Naive thymus-derived CD8-positive, alpha-beta T cell (primary cell): ENCODE results near the gene PSMB1. TPM values are rescaled to one million over a fixed set of nuclear protein-coding genes. Genes with fewer than 3 reads are reported as not detected.
"Not testable (repeated sequence)": the region's sequence is repeated elsewhere in the genome, so short reads cannot be mapped to it uniquely, and the experiment has no call there.

Source experiments
- ATAC-seq, 2 donors: fragments of 150-1000 bp; cut with Tn5 transposase in 1 of 2; sonication (Bioruptor Pico), chemical (Tn5 transposase) in 1 of 2; 1 replicate in 1 of 2; 2 replicates in 1 of 2; pipeline ENCODE4 v1.10.0; 2021; ENCODE audit warnings: mild to moderate bottlenecking in 2 of 2, moderate library complexity in 2 of 2
- POLR2A ChIA-PET: fragments of 350-600 bp; sonication (Branson Sonifier 250); formaldehyde crosslinking; loops from one replicate; lab custom pipeline; 2021; ENCODE audit warnings: antibody characterized with exemption; lab: Charles Lee
- DNase-seq, 10 donors: peaks; one replicate each; pipeline versions ENCODE4 v3.0.0 to v3.0.0-alpha.2; 2020 to 2022
- H3K27ac Mint-ChIP-seq, 10 donors: one replicate each; pipeline ENCODE4 v1.8.0; 2020 to 2022; ENCODE audit warnings: mild to moderate bottlenecking in 10 of 10, mixed read lengths in 10 of 10, moderate library complexity in 4 of 10, inconsistent platforms in 1 of 10
- H3K27me3 Mint-ChIP-seq, 5 donors: one replicate each; pipeline ENCODE4 v1.8.0; 2021 to 2022; ENCODE audit warnings: mixed read lengths in 5 of 5
- H3K36me3 Mint-ChIP-seq, 3 donors: one replicate each; pipeline ENCODE4 v1.8.0; 2020 to 2022; ENCODE audit warnings: mixed read lengths in 3 of 3, mild to moderate bottlenecking in 2 of 3, inconsistent platforms in 1 of 3
- H3K4me1 Mint-ChIP-seq, 4 donors: one replicate each; pipeline ENCODE4 v1.8.0; 2021 to 2022; ENCODE audit warnings: mixed read lengths in 4 of 4
- H3K4me3 Mint-ChIP-seq, 10 donors: one replicate each; pipeline ENCODE4 v1.8.0; 2020 to 2022; ENCODE audit warnings: mild to moderate bottlenecking in 10 of 10, mixed read lengths in 10 of 10, moderate library complexity in 6 of 10, inconsistent platforms in 1 of 10
- H3K9me3 Mint-ChIP-seq, 9 donors: one replicate each; pipeline ENCODE4 v1.8.0; 2020 to 2022; ENCODE audit warnings: mixed read lengths in 9 of 9, mild to moderate bottlenecking in 3 of 9, inconsistent platforms in 1 of 9, moderate library complexity in 1 of 9
- polyA plus RNA-seq, 3 donors: library from polyadenylated mRNA; unstranded; fragments of 300-500 nt; fragmentation: Illumina TruSeq; gene quantifications; one replicate each; pipeline ENCODE4 v1.2.3, GENCODE V29; 2021
- total RNA-seq, 8 experiments: library from RNA in 2 of 8; stranded (reverse) in 2 of 8; gene quantifications; one replicate each; pipeline ENCODE4 v1.2.3 and lab custom pipeline; 2021 to 2026

Gene PSMB1
- total and polyA plus RNA-seq, 5 experiments from 2014 or later: 98.7 to 578 (median 449) TPM

- no peaks in the 10 kb centered on the region for H3K27me3 Mint-ChIP-seq
- H3K4me1 Mint-ChIP-seq: peaks cover 0 to 7% (median 4%) of the 10 kb centered on the region in 4 donors
- peaks cover 5 to 54% (median 11%) of the 10 kb centered on the region in 3 donors for H3K36me3 Mint-ChIP-seq
- no peak overlapping the region for H3K4me3 Mint-ChIP-seq
- ATAC-seq (no peak), DNase-seq (no peak)
- H3K9me3 Mint-ChIP-seq: no peaks in the 10 kb centered on the region
- POLR2A ChIA-PET: no interaction called here
- peak overlapping the region in 3 of 10 donors; percentile 1 to 41 (median 40) for H3K27ac Mint-ChIP-seq
Observed at GRCh38 chr6:170532867-170533488, 20.1 kb downstream of the PSMB1 start.

GRCh38 chr6:170529839-170530469, 23.2 kb downstream of the PSMB1 start:
- peak overlapping the region in 3 of 10 donors; percentile 22 to 77 (median 47) for H3K27ac Mint-ChIP-seq
- H3K4me1 Mint-ChIP-seq: peaks cover 0 to 4% (median 2%) of the 10 kb centered on the region in 4 donors
- H3K36me3 Mint-ChIP-seq: peaks cover 0 to 25% (median 2%) of the 10 kb centered on the region in 3 donors
- H3K4me3 Mint-ChIP-seq: no peak overlapping the region
- DNase-seq (peak; percentile 36 to 80 (median 56)), ATAC-seq (peak; percentile 54 to 76)
- H3K27me3 Mint-ChIP-seq: no peaks in the 10 kb centered on the region
- POLR2A ChIA-PET: interaction anchor here (0.6 kb wide), 1 partner anchor 11 kb away, joined by 4 read pairs; no protein-coding TSS in a partner anchor
- H3K9me3 Mint-ChIP-seq: no peaks in the 10 kb centered on the region

DNA sequence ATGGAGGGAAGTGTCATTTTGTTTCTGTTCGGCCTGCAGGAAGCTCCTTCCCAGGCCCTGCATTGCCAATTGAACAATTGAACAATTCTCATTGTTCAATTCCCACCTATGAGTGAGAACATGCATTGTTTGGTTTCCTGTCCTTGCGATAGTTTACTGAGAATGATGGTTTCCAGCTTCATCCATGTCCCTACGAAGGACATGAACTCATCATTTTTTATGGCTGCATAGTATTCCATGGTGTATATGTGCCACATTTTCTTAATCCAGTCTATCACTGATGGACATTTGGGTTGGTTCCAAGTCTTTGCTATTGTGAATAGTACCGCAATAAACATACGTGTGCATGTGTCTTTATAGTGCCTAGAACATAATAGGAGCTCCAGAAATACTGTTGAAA, 25.1 kb downstream of the PSMB1 start:
- H3K4me1 Mint-ChIP-seq, H3K27ac Mint-ChIP-seq, ATAC-seq, H3K9me3 Mint-ChIP-seq, POLR2A ChIA-PET, H3K4me3 Mint-ChIP-seq, DNase-seq, H3K27me3 Mint-ChIP-seq, H3K36me3 Mint-ChIP-seq: not testable (repeated sequence)

DNA sequence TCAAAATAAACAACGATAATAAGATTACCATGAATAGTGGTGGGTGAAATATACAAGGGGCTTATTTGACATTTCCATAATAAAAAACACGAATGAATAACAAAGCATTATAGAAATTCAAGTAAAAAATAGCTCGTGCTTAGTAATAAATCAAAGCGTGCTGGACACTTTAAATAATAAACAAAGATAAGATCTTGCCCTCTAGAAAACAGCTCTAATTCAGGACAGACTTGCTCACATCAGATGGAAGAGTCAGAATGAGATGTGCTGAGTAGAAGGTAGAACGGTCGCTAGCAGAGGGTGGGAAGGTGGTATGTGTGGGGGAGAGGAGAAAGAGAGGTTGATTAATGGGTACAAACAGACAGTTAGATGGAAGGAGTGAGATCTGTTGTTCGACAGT, 27.3 kb downstream of the PSMB1 start:
- POLR2A ChIA-PET: interaction anchor here (0.6 kb wide), 1 partner anchor 15 kb away, joined by 5 read pairs; no protein-coding TSS in a partner anchor
- Mint-ChIP-seq H3K27ac (no peak overlapping the region), H3K4me1 (peaks cover 0 to 9% (median 4%) of the 10 kb centered on the region in 4 donors), H3K36me3 (no peaks in the 10 kb centered on the region), H3K4me3 (no peak overlapping the region), H3K27me3 (peaks cover 0 to 5% (median 0%) of the 10 kb centered on the region in 5 donors), H3K9me3 (no peaks in the 10 kb centered on the region)
- no peak for DNase-seq
- no peak for ATAC-seq

GRCh38 chr6:170524172-170524502, 29.0 kb downstream of the PSMB1 start:
- no peaks in the 10 kb centered on the region for H3K9me3 Mint-ChIP-seq
- no peaks in the 10 kb centered on the region for H3K36me3 Mint-ChIP-seq
- no peak overlapping the region for H3K4me3 Mint-ChIP-seq
- ATAC-seq (no peak), DNase-seq (no peak)
- peaks cover 0 to 6% (median 2%) of the 10 kb centered on the region in 4 donors for H3K4me1 Mint-ChIP-seq
- no peak overlapping the region for H3K27ac Mint-ChIP-seq
- POLR2A ChIA-PET: no interaction called here
- H3K27me3 Mint-ChIP-seq: peaks cover 3 to 18% (median 8%) of the 10 kb centered on the region in 5 donors

GRCh38 chr6:170523256-170524171, 29.6 kb downstream of the PSMB1 start:
- H3K27me3 Mint-ChIP-seq: peaks cover 6 to 18% (median 9%) of the 10 kb centered on the region in 5 donors

DNA sequence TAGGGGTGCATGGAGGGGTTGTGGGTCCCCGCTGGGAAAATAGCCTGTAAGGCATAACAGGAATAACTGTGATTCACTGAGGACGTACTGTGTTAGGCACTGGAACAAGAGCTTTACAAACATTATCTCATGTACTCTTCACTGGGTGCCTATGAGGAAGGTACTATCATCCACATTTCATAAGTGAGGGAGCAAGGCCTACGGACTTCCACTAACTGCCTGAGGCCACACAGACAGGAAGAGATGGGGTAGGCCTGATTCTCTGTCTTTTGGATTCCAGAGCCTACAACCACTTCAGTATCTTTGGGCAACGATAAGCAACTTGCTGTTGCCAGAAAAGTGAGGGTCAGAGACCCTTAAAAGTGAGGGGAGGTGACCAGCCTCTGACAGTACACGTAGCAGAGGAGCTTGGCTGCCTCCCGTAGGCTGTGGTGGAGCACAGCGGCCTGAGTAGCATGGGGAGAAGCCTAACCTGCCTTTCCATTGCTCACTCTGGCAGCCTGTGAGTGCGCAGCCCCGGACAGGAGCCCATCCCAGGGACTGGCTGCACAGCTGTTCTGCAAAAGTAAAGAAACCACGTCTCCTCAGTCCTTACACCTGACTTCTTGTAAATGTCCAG, 30.4 kb downstream of the PSMB1 start:
- POLR2A ChIA-PET: no interaction called here

More at GRCh38 chr6:170523256-170524171, 29.6 kb downstream of the PSMB1 start:
- Mint-ChIP-seq H3K4me3 (no peak overlapping the region), H3K9me3 (no peaks in the 10 kb centered on the region), H3K36me3 (no peaks in the 10 kb centered on the region), H3K4me1 (peaks cover 0 to 6% (median 2%) of the 10 kb centered on the region in 4 donors), H3K27ac (no peak overlapping the region)
- DNase-seq (no peak), ATAC-seq (no peak)
- POLR2A ChIA-PET: interaction anchor here (0.6 kb wide), 1 partner anchor 404 kb away, joined by 4 read pairs; no protein-coding TSS in a partner anchor

GRCh38 chr6:170516783-170517616, 36.1 kb downstream of the PSMB1 start:
- peak; percentile 91 to 98 for ATAC-seq
- DNase-seq: peak in 9 of 10 donors; percentile 7 to 62 (median 33)
- peak overlapping the region in 2 of 10 donors; percentile 39 to 44 for H3K27ac Mint-ChIP-seq
- H3K4me3 Mint-ChIP-seq: peak overlapping the region; percentile 24 to 80 (median 58)
- H3K9me3 Mint-ChIP-seq: no peaks in the 10 kb centered on the region
- H3K4me1 Mint-ChIP-seq: peaks cover 0 to 3% (median 0%) of the 10 kb centered on the region in 4 donors
- POLR2A ChIA-PET: interaction anchor here (0.5 to 0.6 kb wide), 2 partner anchors 222 to 333 kb away, joined by 3 to 5 read pairs; no protein-coding TSS in a partner anchor
- H3K27me3 Mint-ChIP-seq: peaks cover 15 to 38% (median 30%) of the 10 kb centered on the region in 5 donors
- H3K36me3 Mint-ChIP-seq: no peaks in the 10 kb centered on the region

More for the DNA sequence above, 30.4 kb downstream of the PSMB1 start:
- Mint-ChIP-seq H3K4me1 (peaks cover 0 to 6% (median 2%) of the 10 kb centered on the region in 4 donors), H3K27me3 (peaks cover 8 to 18% (median 15%) of the 10 kb centered on the region in 5 donors), H3K4me3 (no peak overlapping the region), H3K27ac (no peak overlapping the region), H3K9me3 (no peaks in the 10 kb centered on the region), H3K36me3 (no peaks in the 10 kb centered on the region)
- ATAC-seq (no peak), DNase-seq (no peak)

GRCh38 chr6:170514908-170515307, 38.2 kb downstream of the PSMB1 start:
- H3K27ac Mint-ChIP-seq: no peak overlapping the region
- no peak overlapping the region for H3K4me3 Mint-ChIP-seq
- peaks cover 12 to 52% (median 33%) of the 10 kb centered on the region in 5 donors for H3K27me3 Mint-ChIP-seq
- H3K9me3 Mint-ChIP-seq: no peaks in the 10 kb centered on the region
- no peaks in the 10 kb centered on the region for H3K36me3 Mint-ChIP-seq
- H3K4me1 Mint-ChIP-seq: peaks cover 0 to 3% (median 0%) of the 10 kb centered on the region in 4 donors
- POLR2A ChIA-PET: no interaction called here
- ATAC-seq (no peak), DNase-seq (no peak)

DNA sequence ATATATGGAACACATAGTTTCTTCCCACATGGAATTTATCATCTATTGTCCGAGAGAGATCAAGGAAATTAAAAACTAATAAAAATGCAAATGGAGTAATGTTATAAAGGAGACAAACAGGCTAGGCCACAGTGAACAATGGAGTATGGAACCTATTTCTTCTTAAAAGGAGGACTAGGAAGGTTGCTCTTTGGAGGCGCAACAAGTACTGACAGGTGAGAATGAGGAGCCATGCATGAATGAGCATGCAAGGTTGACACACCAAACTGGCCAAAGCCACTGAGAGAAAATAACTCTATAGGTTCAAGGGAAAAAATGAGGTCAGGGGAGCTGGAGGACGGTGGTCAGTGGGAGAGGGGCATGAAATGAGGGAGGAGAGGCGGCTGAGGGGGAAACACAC, 40.9 kb downstream of the PSMB1 start:
- POLR2A ChIA-PET: no interaction called here
- Mint-ChIP-seq H3K4me1 (peaks cover 0 to 3% (median 0%) of the 10 kb centered on the region in 4 donors), H3K9me3 (no peaks in the 10 kb centered on the region), H3K27me3 (peaks cover 7 to 39% (median 25%) of the 10 kb centered on the region in 5 donors), H3K36me3 (no peaks in the 10 kb centered on the region), H3K4me3 (no peak overlapping the region), H3K27ac (no peak overlapping the region)
- ATAC-seq: no peak
- DNase-seq: no peak

DNA sequence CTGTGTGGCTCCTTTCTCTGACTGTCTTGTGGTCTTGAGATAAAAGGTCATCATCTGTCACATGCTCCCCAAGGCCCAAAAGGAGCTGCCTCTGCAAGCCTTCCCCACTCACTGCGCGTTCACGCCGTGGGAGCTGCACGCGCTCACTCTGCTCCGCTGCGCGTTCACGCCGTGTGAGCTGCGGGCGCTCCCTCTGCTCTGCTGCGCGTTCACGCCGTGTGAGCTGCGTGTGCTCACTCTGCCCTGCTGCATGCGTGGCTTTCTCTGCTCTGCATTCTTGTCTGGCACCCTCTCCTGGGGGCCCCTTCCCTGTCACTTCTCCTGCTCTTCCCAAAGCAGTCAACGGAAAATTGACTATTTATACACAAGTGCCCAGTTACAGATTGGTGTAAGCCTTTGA, 42.5 kb downstream of the PSMB1 start:
- peaks cover 9 to 52% (median 24%) of the 10 kb centered on the region in 5 donors for H3K27me3 Mint-ChIP-seq
- H3K9me3 Mint-ChIP-seq: no peaks in the 10 kb centered on the region
- H3K4me1 Mint-ChIP-seq: no peaks in the 10 kb centered on the region

More for the DNA sequence above, 42.5 kb downstream of the PSMB1 start:
- Mint-ChIP-seq H3K27ac (peak overlapping the region in 1 of 10 donors; percentile 31), H3K4me3 (no peak overlapping the region), H3K36me3 (no peaks in the 10 kb centered on the region)
- no peak for DNase-seq
- POLR2A ChIA-PET: no interaction called here
- no peak for ATAC-seq
